ENCODE data around the gene DCANP1.
"Not testable (repeated sequence)": the region's sequence is repeated elsewhere in the genome, so short reads cannot be mapped to it uniquely, and the experiment has no call there.

Gene DCANP1, protein sequence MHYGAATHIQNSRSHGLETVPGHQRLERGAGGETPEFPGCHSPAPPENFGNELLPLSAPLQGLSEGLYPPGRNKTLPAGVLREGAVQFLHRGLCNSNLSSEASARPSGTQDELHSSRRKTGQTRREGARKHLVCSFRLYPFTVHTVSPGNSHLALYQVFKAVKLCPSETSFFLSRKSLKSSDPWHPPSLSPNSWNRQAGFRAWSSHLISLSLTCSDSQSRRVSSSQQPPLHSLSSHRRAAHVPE

DNA sequence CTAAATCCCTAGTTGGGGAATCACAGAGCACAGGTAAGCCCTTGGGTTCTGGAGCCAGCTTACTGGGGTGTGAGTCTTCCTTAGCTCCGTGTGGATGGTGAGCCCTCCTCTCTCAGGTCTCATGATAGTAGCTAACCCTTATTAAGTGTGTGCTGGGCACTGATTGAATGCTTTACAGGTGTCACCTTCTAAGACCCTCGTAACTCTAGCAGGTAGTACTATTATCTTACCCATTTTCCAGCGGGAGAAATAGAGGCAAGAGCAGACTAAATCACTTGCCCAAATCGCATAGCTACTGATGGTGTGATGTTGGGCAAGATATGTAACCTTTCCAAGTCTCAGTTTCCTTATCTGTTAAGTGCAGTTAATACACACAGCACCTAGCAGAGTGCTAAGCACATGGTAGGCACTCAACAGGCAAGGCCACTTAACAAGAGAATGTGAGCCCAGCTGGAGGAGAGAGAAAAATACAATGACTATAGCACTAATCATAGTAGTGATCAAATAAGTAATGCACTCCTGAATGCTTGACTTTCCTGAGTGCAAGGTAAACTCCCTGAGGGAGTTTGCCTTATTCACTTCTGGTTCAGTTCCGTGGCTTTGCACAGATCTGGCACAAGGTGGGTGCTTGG is at the start of gene DCANP1:
Gene DCANP1 (minus strand): TSS at position 51 of the 632 bp plus-strand sequence. CDS start 240 bp downstream, outside the sequence.
- no peaks in the 10 kb centered on the region for H3K4me1 Mint-ChIP-seq
- no peak within 1 kb of the TSS for H3K27ac Mint-ChIP-seq (ENCODE audit: low read depth)

DNA sequence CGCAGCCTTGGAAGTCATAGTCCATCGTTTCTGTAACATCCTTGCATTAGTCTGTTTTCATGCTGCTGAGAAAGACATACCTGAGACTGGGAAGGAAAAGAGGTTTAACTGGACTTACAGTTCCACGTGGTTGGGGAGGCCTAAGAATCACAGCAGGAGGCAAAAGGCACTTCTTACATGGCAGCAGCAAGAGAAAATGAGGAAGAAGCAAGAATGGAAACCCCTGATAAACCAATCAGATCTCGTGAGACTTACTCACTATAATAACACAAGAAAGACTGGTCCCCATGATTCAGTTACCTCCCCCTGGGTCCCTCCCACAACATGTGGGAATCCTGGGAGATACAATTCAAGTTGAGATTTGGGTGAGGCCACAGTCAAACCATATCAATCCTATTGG is 48.4 kb upstream of the DCANP1 start:
- DNase-seq (ENCODE audit: low spot score in 2 of 2); H3K36me3 Mint-ChIP-seq (ENCODE audit: insufficient read depth); H3K4me3 Mint-ChIP-seq; ATAC-seq (replicated peaks; ENCODE audit: extremely low read depth, poor library complexity, severe bottlenecking); H3K27ac Mint-ChIP-seq (ENCODE audit: low read depth); H3K4me1 Mint-ChIP-seq; H3K9me3 Mint-ChIP-seq: not testable (repeated sequence)
- peaks cover 78% of the 10 kb centered on the region for H3K27me3 Mint-ChIP-seq

More for the DNA sequence above, at the start of gene DCANP1:
- H3K36me3 Mint-ChIP-seq (ENCODE audit: insufficient read depth): no peaks in the 10 kb centered on the region
- DNase-seq (ENCODE audit: low spot score in 2 of 2): no peak
- no peak within 1 kb of the TSS for H3K4me3 Mint-ChIP-seq
- H3K9me3 Mint-ChIP-seq: no peaks in the 10 kb centered on the region
- no peak for ATAC-seq (replicated peaks; ENCODE audit: extremely low read depth, poor library complexity, severe bottlenecking)
- peaks cover 12% of the 10 kb centered on the region for H3K27me3 Mint-ChIP-seq

DNA sequence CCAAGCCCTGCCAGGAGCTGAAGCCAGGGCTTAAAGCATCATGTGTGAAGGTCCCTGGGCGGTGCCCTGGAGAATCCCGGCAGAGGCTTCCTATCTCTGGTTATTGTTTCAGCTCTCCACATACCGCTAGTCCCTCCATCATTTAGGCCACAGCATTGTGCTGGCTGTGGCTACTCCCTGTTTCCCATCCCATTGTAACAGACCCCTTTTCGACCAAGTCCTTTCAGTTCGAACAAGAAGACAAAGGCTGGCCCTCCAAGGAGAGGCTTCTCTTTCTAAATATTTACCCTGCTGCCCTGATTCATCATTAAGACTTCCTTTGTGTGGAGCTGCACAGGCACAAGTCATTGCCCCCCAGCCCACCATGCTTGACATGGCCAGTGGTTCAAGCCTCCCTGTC is 47.0 kb upstream of the DCANP1 start:
- Mint-ChIP-seq H3K27me3 (peaks cover 84% of the 10 kb centered on the region), H3K4me1 (peaks cover 6% of the 10 kb centered on the region), H3K27ac (ENCODE audit: low read depth) (no peak overlapping the region), H3K9me3 (no peaks in the 10 kb centered on the region), H3K4me3 (no peak overlapping the region), H3K36me3 (ENCODE audit: insufficient read depth) (peaks cover 2% of the 10 kb centered on the region)
- DNase-seq (ENCODE audit: low spot score in 2 of 2) (no peak), ATAC-seq (replicated peaks; ENCODE audit: extremely low read depth, poor library complexity, severe bottlenecking) (no peak)

DNA sequence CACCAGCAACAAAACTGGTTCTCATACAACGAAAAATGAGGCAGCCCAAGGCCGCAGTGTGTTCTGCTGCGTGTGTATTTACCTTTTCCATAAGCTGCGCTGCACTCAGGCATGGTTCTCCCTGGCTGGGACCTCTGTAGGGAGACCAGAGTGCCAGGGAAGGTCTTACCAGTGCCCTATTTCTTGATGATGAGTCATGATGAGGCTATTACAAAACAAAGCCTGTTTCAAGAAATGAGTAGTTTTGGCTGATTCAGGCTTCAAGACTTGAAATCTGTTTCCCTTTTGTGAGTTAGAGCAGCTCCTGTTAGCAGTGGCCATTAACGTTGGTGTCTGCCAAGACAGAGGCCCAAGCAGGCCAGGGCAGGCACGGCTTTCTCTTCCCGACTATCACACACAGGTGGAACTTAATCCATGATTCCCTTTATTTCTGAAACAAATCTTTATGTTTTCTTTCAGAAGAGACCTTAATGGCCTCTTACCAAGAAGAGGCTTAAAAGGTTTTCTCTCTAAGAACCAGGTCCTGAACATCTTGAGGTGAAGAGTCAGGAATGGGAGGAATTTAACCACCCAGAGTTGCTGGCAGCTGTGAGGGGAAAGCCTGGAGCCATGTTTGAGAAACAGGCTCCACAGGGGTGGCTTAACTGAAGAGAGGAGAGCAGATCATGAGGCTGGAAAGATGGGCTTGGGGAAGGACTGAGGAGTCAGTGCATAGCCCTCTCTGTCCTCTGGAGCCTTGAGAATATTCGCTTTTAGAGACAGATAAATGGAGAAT is 46.4 kb upstream of the DCANP1 start:
- Mint-ChIP-seq H3K4me3 (no peak overlapping the region), H3K27me3 (peaks cover 84% of the 10 kb centered on the region), H3K4me1 (peaks cover 6% of the 10 kb centered on the region), H3K36me3 (ENCODE audit: insufficient read depth) (no peaks in the 10 kb centered on the region), H3K9me3 (no peaks in the 10 kb centered on the region), H3K27ac (ENCODE audit: low read depth) (no peak overlapping the region)
- no peak for ATAC-seq (replicated peaks; ENCODE audit: extremely low read depth, poor library complexity, severe bottlenecking)
- no peak for DNase-seq (ENCODE audit: low spot score in 2 of 2)

DNA sequence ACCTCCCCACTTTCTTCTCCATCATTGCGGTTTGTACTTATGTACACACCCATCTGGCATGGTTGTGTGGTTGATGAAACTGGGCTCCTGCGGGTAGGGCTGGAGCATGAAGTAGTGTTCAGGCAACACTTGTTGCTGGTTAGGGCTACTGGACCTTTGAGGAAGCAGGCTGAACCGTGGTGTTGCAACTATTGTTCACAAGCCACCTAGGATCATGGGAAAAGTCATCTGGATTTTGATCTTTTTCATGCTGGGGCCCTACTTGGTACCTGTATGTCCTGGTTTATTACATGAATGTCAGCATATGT is 45.1 kb upstream of the DCANP1 start:
- no peak overlapping the region for H3K27ac Mint-ChIP-seq (ENCODE audit: low read depth)
- ATAC-seq (replicated peaks; ENCODE audit: extremely low read depth, poor library complexity, severe bottlenecking): no peak
- H3K4me3 Mint-ChIP-seq: no peak overlapping the region
- H3K27me3 Mint-ChIP-seq: peaks cover 92% of the 10 kb centered on the region
- no peaks in the 10 kb centered on the region for H3K9me3 Mint-ChIP-seq
- H3K4me1 Mint-ChIP-seq: peaks cover 6% of the 10 kb centered on the region
- no peaks in the 10 kb centered on the region for H3K36me3 Mint-ChIP-seq (ENCODE audit: insufficient read depth)
- DNase-seq (ENCODE audit: low spot score in 2 of 2): no peak

DNA sequence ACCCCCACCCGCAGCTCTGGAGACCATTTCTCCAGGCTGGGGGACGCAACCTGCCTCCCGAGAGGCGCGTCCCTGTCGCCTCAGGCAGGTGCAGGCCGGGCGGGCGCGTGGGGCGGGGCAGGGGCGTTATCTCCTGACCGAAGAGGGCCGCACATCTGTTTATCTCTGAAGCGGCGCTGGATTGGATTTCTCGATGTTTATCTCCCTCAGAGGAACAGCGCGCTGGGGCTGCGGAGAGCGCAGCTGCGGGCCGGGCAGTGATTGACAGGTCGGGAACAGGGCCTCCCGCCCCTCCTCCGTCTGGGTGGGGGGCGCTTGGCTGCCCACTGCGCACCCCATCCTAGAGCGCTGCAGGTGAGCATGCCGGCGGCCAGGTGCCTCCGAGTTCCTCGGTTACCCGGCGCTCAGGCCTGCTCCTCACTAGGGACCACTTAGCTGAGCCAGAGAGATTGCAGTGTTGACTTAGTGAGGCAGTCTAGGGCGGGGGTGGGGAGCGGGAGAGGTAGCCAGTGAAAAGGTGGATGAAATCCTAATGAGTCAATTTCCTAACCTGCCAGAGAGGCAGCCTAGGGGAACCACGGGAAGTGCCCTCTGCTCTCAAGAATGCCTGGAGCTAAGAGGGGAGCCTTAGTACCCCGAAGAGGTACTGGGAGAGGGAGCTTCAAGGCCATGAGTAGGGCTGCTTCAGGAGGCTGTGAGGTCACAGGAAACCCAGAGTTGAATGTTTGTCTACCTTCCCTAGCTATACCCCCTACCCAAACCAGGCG is 44.6 kb upstream of the DCANP1 start:
- Mint-ChIP-seq H3K27ac (ENCODE audit: low read depth) (no peak overlapping the region), H3K4me1 (peaks cover 6% of the 10 kb centered on the region), H3K36me3 (ENCODE audit: insufficient read depth) (no peaks in the 10 kb centered on the region), H3K27me3 (peaks cover 92% of the 10 kb centered on the region), H3K9me3 (no peaks in the 10 kb centered on the region), H3K4me3 (no peak overlapping the region)
- DNase-seq (ENCODE audit: low spot score in 2 of 2) (no peak), ATAC-seq (replicated peaks; ENCODE audit: extremely low read depth, poor library complexity, severe bottlenecking) (no peak)

DNA sequence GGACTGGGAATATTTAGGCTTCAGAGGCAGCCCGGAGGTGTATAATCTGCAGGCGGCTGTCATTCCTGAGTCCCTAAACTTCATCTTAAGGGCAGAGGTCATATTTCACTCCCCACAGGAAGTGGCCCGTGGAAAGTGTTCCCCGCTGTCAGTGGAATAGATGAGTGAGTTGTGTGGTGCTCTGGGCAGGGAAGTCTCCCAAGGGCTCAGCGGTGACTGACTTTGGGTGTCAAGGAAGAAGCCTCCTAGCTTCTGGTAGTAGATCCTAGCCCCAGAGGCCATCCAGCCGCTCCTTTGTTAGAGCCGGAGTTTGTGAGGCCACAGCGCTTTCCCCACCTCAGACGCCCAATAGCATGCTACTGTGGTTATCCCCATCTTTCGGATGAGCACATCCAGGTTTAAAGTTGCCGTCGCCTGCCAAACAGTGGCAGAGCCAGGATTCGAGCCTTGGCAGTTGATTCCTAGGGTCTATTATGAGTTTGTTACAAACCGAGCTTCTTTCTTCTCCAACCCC is 43.9 kb upstream of the DCANP1 start:
- Mint-ChIP-seq H3K9me3 (no peaks in the 10 kb centered on the region), H3K4me3 (no peak overlapping the region), H3K27me3 (peaks cover 94% of the 10 kb centered on the region), H3K36me3 (ENCODE audit: insufficient read depth) (no peaks in the 10 kb centered on the region), H3K4me1 (peaks cover 6% of the 10 kb centered on the region), H3K27ac (ENCODE audit: low read depth) (no peak overlapping the region)
- DNase-seq (ENCODE audit: low spot score in 2 of 2): no peak
- ATAC-seq (replicated peaks; ENCODE audit: extremely low read depth, poor library complexity, severe bottlenecking): no peak

DNA sequence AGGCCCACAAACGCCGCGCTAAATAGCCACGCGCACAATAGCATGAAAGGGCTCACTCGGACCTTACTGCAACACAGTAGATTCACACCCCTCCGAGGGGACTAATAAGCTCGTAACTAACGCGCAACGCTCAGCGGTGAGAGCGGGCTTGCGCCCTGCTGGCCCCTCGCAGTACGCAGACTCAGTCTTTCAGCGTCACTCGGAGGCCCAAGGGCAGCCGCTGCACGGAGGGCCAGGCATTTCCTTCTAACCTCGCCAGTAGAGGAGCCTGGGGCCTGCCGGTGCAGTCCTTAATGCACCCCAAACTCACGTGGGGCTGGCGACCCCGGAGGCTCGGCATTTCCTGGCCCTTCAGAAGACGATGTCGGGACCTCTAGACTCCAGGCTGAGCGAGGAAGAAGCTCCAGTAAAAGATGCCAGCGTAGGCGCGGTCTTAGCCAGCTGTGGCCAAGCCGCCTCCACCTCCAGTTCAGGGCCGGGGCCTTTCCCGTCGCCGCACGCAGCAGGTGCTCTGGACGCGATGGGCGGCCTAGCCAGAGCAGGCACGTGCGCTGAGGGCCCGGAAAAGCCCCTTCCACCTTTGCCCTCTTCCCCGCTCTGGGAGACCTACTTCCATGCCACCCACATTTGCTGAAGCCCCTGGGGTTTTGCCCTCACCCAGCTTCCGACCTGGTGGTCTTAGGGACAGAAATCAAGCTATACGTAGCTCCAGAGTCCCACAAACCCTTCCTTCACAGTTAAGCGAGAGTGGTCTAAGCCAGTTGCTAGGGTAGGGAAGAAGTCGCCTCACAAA is 43.3 kb upstream of the DCANP1 start:
- Mint-ChIP-seq H3K27ac (ENCODE audit: low read depth) (no peak overlapping the region), H3K27me3 (peaks cover 100% of the 10 kb centered on the region), H3K9me3 (no peaks in the 10 kb centered on the region), H3K36me3 (ENCODE audit: insufficient read depth) (no peaks in the 10 kb centered on the region), H3K4me3 (no peak overlapping the region), H3K4me1 (peaks cover 6% of the 10 kb centered on the region)
- ATAC-seq (replicated peaks; ENCODE audit: extremely low read depth, poor library complexity, severe bottlenecking) (no peak), DNase-seq (ENCODE audit: low spot score in 2 of 2) (no peak)

DNA sequence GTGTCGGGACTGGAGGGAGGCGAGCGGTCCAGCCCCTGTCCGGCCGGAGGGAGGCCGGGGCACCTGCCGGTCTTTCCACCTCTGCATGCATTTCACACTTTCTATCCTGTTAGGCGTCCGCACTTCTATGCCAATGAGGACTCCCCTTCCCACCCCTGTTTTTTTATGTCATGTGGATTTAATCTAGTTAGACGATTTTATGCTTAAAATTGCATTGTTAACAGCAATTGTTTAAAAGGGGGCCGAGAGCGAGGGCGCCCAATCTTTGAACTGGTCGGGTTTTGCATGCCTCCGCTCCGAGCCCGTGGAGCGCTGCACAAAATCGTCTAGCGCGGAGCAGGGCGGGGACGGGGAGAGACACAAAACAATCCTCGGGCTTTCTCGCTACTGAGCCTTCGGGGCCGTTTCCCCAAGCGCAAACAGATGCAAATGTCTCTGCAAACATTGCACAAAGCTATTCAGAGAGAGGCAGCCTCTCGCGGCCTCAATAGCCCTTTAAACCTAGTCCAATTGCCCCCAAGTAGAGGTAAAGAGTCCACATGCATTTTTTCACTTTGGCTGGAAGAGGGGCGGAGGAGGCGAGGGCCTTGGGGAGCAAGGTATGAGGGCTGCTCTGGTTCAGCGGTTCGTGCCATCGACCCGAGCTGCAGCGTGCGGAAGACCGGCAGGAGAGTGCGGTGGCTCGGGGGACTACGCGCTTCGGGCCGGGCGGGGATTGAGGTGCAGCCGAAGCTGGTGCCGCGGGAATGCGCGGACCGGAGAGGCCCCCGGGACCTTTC is 42.5 kb upstream of the DCANP1 start:
- DNase-seq (ENCODE audit: low spot score in 2 of 2): no peak
- H3K9me3 Mint-ChIP-seq: no peaks in the 10 kb centered on the region
- H3K27me3 Mint-ChIP-seq: peaks cover 100% of the 10 kb centered on the region
- ATAC-seq (replicated peaks; ENCODE audit: extremely low read depth, poor library complexity, severe bottlenecking): no peak
- no peak overlapping the region for H3K27ac Mint-ChIP-seq (ENCODE audit: low read depth)
- H3K36me3 Mint-ChIP-seq (ENCODE audit: insufficient read depth): no peaks in the 10 kb centered on the region
- peaks cover 6% of the 10 kb centered on the region for H3K4me1 Mint-ChIP-seq
- no peak overlapping the region for H3K4me3 Mint-ChIP-seq

DNA sequence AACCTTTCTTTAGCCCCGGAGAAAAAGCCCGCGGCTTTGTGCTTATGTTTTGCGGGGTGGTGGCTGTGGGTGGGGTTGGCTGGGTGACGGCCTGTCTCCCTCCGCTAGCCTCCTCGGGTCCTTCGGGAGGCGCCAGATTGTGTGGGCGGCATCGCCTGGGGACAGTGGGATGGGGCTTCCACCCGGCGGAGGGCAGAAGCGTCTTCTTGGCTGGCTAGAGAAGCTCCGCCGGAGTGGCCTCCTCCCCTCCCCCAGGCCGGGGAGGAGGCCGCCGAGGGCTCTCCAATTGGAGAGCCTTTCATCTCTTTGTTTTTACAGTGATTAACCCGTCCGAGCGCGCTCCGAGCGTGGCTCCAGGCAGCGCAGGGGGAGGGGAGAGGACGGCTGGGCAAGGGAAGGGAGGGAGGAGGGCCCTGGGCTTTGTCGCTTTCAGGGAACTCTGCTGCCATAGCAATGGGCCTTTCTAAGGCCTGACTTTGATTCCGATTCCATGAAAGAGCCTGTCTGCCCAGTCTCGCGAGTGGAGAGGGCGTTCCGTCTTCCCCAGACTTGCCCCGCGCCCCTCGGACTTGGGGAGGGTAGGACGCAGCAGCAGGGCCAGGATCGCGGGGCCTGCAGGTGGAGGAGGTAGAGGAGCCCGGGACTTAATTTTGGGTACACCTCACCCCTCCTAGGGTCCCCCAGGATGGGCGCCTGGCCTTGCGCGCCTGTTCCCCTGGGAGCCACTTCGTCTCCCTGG is 41.7 kb upstream of the DCANP1 start:
- Mint-ChIP-seq H3K27me3 (peaks cover 92% of the 10 kb centered on the region), H3K4me3 (no peak overlapping the region), H3K36me3 (ENCODE audit: insufficient read depth) (no peaks in the 10 kb centered on the region), H3K4me1 (peaks cover 6% of the 10 kb centered on the region), H3K9me3 (no peaks in the 10 kb centered on the region), H3K27ac (ENCODE audit: low read depth) (no peak overlapping the region)
- ATAC-seq (replicated peaks; ENCODE audit: extremely low read depth, poor library complexity, severe bottlenecking): no peak
- no peak for DNase-seq (ENCODE audit: low spot score in 2 of 2)
